ENCODE data around the gene GPATCH1.

GPATCH1 gene

GRCh38 chr19:33063356-33063752 is 17.6 kb upstream of the GPATCH1 start:
- no peak for TF ChIP-seq CTCF (IDR thresholded peaks at IDR 0.05)

GRCh38 chr19:33063753-33064457 is 17.1 kb upstream of the GPATCH1 start:
- TF ChIP-seq CTCF (IDR thresholded peaks at IDR 0.05) = no peak

GRCh38 chr19:33064458-33064791 is 16.6 kb upstream of the GPATCH1 start:
- no peak for TF ChIP-seq CTCF (IDR thresholded peaks at IDR 0.05)

- TF ChIP-seq CTCF (IDR thresholded peaks at IDR 0.05) = no peak
These were observed 16.0 kb upstream of the GPATCH1 start, which contains the start of gene RHPN2 for GRCh38 chr19:33064792-33065550. Gene RHPN2, minus strand, starts transcription at chr19:33064888. Its CDS starts 36 bp downstream, at chr19:33064852.

GRCh38 chr19:33066543-33066942 is 14.4 kb upstream of the GPATCH1 start:
- TF ChIP-seq CTCF (IDR thresholded peaks at IDR 0.05) = no peak

- TF ChIP-seq CTCF (IDR thresholded peaks at IDR 0.05) = no peak
These were observed 13.9 kb upstream of the GPATCH1 start for GRCh38 chr19:33067121-33067520.

GRCh38 chr19:33071887-33072286 is 9.1 kb upstream of the GPATCH1 start:
- TF ChIP-seq CTCF (IDR thresholded peaks at IDR 0.05) = no peak

Data from LNCAP (cell line).